ENCODE results near the gene OPN1MW.
"Not testable (repeated sequence)": the region's sequence is repeated elsewhere in the genome, so short reads cannot be mapped to it uniquely, and the experiment has no call there.

The OPN1MW gene

GRCh38 chrX:154142950-154143745, 39.2 kb upstream of the OPN1MW start:
- DNase-seq (ENCODE audit: low spot score), result no peak
- no peak for TF ChIP-seq CTCF (IDR thresholded peaks at IDR 0.05; ENCODE audit: extremely low read depth, missing control alignments)

GRCh38 chrX:154144010-154144409, 38.4 kb upstream of the OPN1MW start, which contains the start of gene OPN1LW:
TSS of gene OPN1LW (plus strand) at chrX:154144243. CDS start at chrX:154144284, 41 bp downstream.
- not testable (repeated sequence) for DNase-seq (ENCODE audit: low spot score)

GRCh38 chrX:154151030-154151429, 31.4 kb upstream of the OPN1MW start:
- DNase-seq (ENCODE audit: low spot score), result not testable (repeated sequence)

- not testable (repeated sequence) for DNase-seq (ENCODE audit: low spot score)
Observed at GRCh38 chrX:154156221-154156620, 26.2 kb upstream of the OPN1MW start.

- not testable (repeated sequence) for DNase-seq (ENCODE audit: low spot score)
Observed at GRCh38 chrX:154157207-154157606, 25.2 kb upstream of the OPN1MW start.

- not testable (repeated sequence) for DNase-seq (ENCODE audit: low spot score)
Observed at GRCh38 chrX:154159345-154159744, 23.1 kb upstream of the OPN1MW start.

GRCh38 chrX:154164902-154165301, 17.5 kb upstream of the OPN1MW start:
- not testable (repeated sequence) for DNase-seq (ENCODE audit: low spot score)

GRCh38 chrX:154168384-154168783, 14.0 kb upstream of the OPN1MW start:
- not testable (repeated sequence) for DNase-seq (ENCODE audit: low spot score)

GRCh38 chrX:154172535-154172943, 9.9 kb upstream of the OPN1MW start:
- DNase-seq (ENCODE audit: low spot score), result not testable (repeated sequence)

GRCh38 chrX:154174356-154174755, 8.0 kb upstream of the OPN1MW start:
- not testable (repeated sequence) for DNase-seq (ENCODE audit: low spot score)

- DNase-seq (ENCODE audit: low spot score), result not testable (repeated sequence)
Observed at GRCh38 chrX:154183794-154184193, 1.4 kb downstream of the OPN1MW start.

GRCh38 chrX:154192846-154193245, 10.4 kb downstream of the OPN1MW start:
- not testable (repeated sequence) for DNase-seq (ENCODE audit: low spot score)

GRCh38 chrX:154194316-154194715, 11.9 kb downstream of the OPN1MW start:
- not testable (repeated sequence) for DNase-seq (ENCODE audit: low spot score)

- DNase-seq (ENCODE audit: low spot score), result not testable (repeated sequence)
Observed at GRCh38 chrX:154196466-154196865, 14.1 kb downstream of the OPN1MW start.

GRCh38 chrX:154209670-154210418, 27.4 kb downstream of the OPN1MW start:
- DNase-seq (ENCODE audit: low spot score), result not testable (repeated sequence)

GRCh38 chrX:154211057-154211456, 28.7 kb downstream of the OPN1MW start:
- DNase-seq (ENCODE audit: low spot score), result not testable (repeated sequence)

GRCh38 chrX:154211499-154211898, 29.1 kb downstream of the OPN1MW start:
- not testable (repeated sequence) for DNase-seq (ENCODE audit: low spot score)

GRCh38 chrX:154219456-154219855, 37.1 kb downstream of the OPN1MW start, which contains the start of gene OPN1MW2:
TSS of gene OPN1MW2 (plus strand) at chrX:154219756. CDS start at chrX:154219816, 60 bp downstream.
- DNase-seq (ENCODE audit: low spot score), result not testable (repeated sequence)

- not testable (repeated sequence) for DNase-seq (ENCODE audit: low spot score)
Observed at GRCh38 chrX:154225292-154225691, 42.9 kb downstream of the OPN1MW start.

GRCh38 chrX:154226706-154227105, 44.3 kb downstream of the OPN1MW start:
- DNase-seq (ENCODE audit: low spot score), result not testable (repeated sequence)

GRCh38 chrX:154231443-154231842, 49.0 kb downstream of the OPN1MW start:
- not testable (repeated sequence) for DNase-seq (ENCODE audit: low spot score)
